Activated naive CD4-positive, alpha-beta T cell treated with anti-CD3 and anti-CD28 coated beads, Interleukin-2, amount 50 U/mL, for 72 hours (primary cell): ENCODE measurements around the gene KIAA1671. TPM values are rescaled to one million over a fixed set of nuclear protein-coding genes. Genes with fewer than 3 reads are reported as not detected.

ENCODE experiments used
- ATAC-seq, 2 donors: fragments of 150-1000 bp; cut with Tn5 transposase; 2 replicates each; pipeline ENCODE4 v1.10.0; 2021; ENCODE audit warnings: mild to moderate bottlenecking in 2 of 2, moderate library complexity in 2 of 2
- DNase-seq, 2 donors: peaks; one replicate each; pipeline ENCODE4 v3.0.0; 2021 to 2022; ENCODE audit warnings: low spot score in 2 of 2
- H3K27ac Mint-ChIP-seq, 2 donors: one replicate each; pipeline ENCODE4 v1.8.0; 2022; ENCODE audit warnings: mild to moderate bottlenecking in 2 of 2, mixed read lengths in 2 of 2
- H3K36me3 Mint-ChIP-seq, 2 donors: one replicate each; pipeline ENCODE4 v1.8.0; 2022; ENCODE audit warnings: mixed read lengths in 2 of 2
- H3K9me3 Mint-ChIP-seq, 2 donors: one replicate each; pipeline ENCODE4 v1.8.0; 2022; ENCODE audit warnings: mixed read lengths in 2 of 2
- total RNA-seq, 2 donors: library from RNA; stranded (reverse); gene quantifications; one replicate each; pipeline ENCODE4 v1.2.3, GENCODE V29; 2022

The KIAA1671 gene
- total RNA-seq, 2 donors from 2014 or later: 2.0 to 22.0 TPM

- DNase-seq (peak in 1 of 2 donors; percentile 5), ATAC-seq (peak; percentile 47 to 49)
- Mint-ChIP-seq H3K36me3 (no peaks in the 10 kb centered on the region), H3K27ac (peak overlapping the region; percentile 74 to 83), H3K9me3 (no peaks in the 10 kb centered on the region)
These were observed 208.8 kb downstream of the KIAA1671 start for GRCh38 chr22:25161017-25161915.

- Mint-ChIP-seq H3K27ac (peak overlapping the region in 1 of 2 donors; percentile 74), H3K9me3 (no peaks in the 10 kb centered on the region)
- ATAC-seq: no peak
These were observed 209.5 kb downstream of the KIAA1671 start for GRCh38 chr22:25161916-25162530.

GRCh38 chr22:25162561-25162960 is 210.0 kb downstream of the KIAA1671 start:
- ATAC-seq: no peak
- Mint-ChIP-seq H3K9me3 (no peaks in the 10 kb centered on the region), H3K36me3 (no peaks in the 10 kb centered on the region), H3K27ac (peak overlapping the region in 1 of 2 donors; percentile 32)
- DNase-seq: no peak

More at GRCh38 chr22:25161916-25162530, 209.5 kb downstream of the KIAA1671 start:
- H3K36me3 Mint-ChIP-seq: no peaks in the 10 kb centered on the region
- DNase-seq: no peak

- ATAC-seq (no peak), DNase-seq (no peak)
- Mint-ChIP-seq H3K9me3 (no peaks in the 10 kb centered on the region), H3K36me3 (no peaks in the 10 kb centered on the region), H3K27ac (peak overlapping the region; percentile 27 to 57)
These were observed 213.3 kb downstream of the KIAA1671 start for GRCh38 chr22:25165785-25166184.

GRCh38 chr22:25166266-25167040 is 213.9 kb downstream of the KIAA1671 start:
- Mint-ChIP-seq H3K9me3 (no peaks in the 10 kb centered on the region), H3K27ac (peak overlapping the region; percentile 27 to 44), H3K36me3 (no peaks in the 10 kb centered on the region)
- no peak for ATAC-seq
- DNase-seq: no peak

GRCh38 chr22:25167082-25167481 is 214.6 kb downstream of the KIAA1671 start:
- Mint-ChIP-seq H3K36me3 (no peaks in the 10 kb centered on the region), H3K9me3 (no peaks in the 10 kb centered on the region), H3K27ac (peak overlapping the region; percentile 37 to 44)
- ATAC-seq (no peak), DNase-seq (no peak)

- Mint-ChIP-seq H3K9me3 (no peaks in the 10 kb centered on the region), H3K27ac (peak overlapping the region in 1 of 2 donors; percentile 37), H3K36me3 (no peaks in the 10 kb centered on the region)
- ATAC-seq (no peak), DNase-seq (no peak)
These were observed 215.5 kb downstream of the KIAA1671 start for GRCh38 chr22:25167834-25168601.

- DNase-seq (no peak), ATAC-seq (no peak)
- Mint-ChIP-seq H3K27ac (no peak overlapping the region), H3K36me3 (no peaks in the 10 kb centered on the region), H3K9me3 (no peaks in the 10 kb centered on the region)
These were observed 216.9 kb downstream of the KIAA1671 start for GRCh38 chr22:25169278-25170031.

GRCh38 chr22:25170426-25170980 is 218.0 kb downstream of the KIAA1671 start:
- Mint-ChIP-seq H3K9me3 (no peaks in the 10 kb centered on the region), H3K36me3 (no peaks in the 10 kb centered on the region), H3K27ac (peak overlapping the region; percentile 17 to 76)
- no peak for ATAC-seq
- no peak for DNase-seq

- Mint-ChIP-seq H3K9me3 (no peaks in the 10 kb centered on the region), H3K27ac (no peak overlapping the region)
These were observed 219.6 kb downstream of the KIAA1671 start for GRCh38 chr22:25172153-25172552.

GRCh38 chr22:25174156-25174887 is 221.8 kb downstream of the KIAA1671 start:
- no peak for ATAC-seq
- Mint-ChIP-seq H3K36me3 (peaks cover 2 to 14% of the 10 kb centered on the region in 2 donors), H3K9me3 (peaks cover 0 to 2% of the 10 kb centered on the region in 2 donors)

More at GRCh38 chr22:25172153-25172552, 219.6 kb downstream of the KIAA1671 start:
- ATAC-seq: peak; percentile 58 to 84
- H3K36me3 Mint-ChIP-seq: peaks cover 0 to under 1% of the 10 kb centered on the region in 2 donors
- DNase-seq: peak in 1 of 2 donors; percentile 13

GRCh38 chr22:25174888-25175411 is 222.4 kb downstream of the KIAA1671 start:
- Mint-ChIP-seq H3K9me3 (peaks cover 0 to 8% of the 10 kb centered on the region in 2 donors), H3K27ac (peak overlapping the region in 1 of 2 donors; percentile 65), H3K36me3 (peaks cover 8 to 21% of the 10 kb centered on the region in 2 donors)
- DNase-seq (no peak), ATAC-seq (no peak)

More at GRCh38 chr22:25174156-25174887, 221.8 kb downstream of the KIAA1671 start:
- no peak for DNase-seq
- no peak overlapping the region for H3K27ac Mint-ChIP-seq

GRCh38 chr22:25176175-25176574 is 223.7 kb downstream of the KIAA1671 start:
- ATAC-seq (no peak), DNase-seq (no peak)
- no peak overlapping the region for H3K27ac Mint-ChIP-seq
- H3K36me3 Mint-ChIP-seq: peaks cover 9 to 22% of the 10 kb centered on the region in 2 donors
- H3K9me3 Mint-ChIP-seq: peaks cover 0 to 9% of the 10 kb centered on the region in 2 donors

GRCh38 chr22:25176799-25177198 is 224.3 kb downstream of the KIAA1671 start:
- ATAC-seq (no peak), DNase-seq (no peak)
- H3K9me3 Mint-ChIP-seq: peaks cover 0 to 9% of the 10 kb centered on the region in 2 donors
- peaks cover 9 to 22% of the 10 kb centered on the region in 2 donors for H3K36me3 Mint-ChIP-seq
- no peak overlapping the region for H3K27ac Mint-ChIP-seq
